Measurements from ENCODE around the gene TWNK. TPM values are rescaled to one million over a fixed set of nuclear protein-coding genes. Genes with fewer than 3 reads are reported as not detected.

The TWNK gene
- total RNA-seq, 4 donors from 2014 or later = 8.2 to 19.8 (median 10.0) TPM

DNA sequence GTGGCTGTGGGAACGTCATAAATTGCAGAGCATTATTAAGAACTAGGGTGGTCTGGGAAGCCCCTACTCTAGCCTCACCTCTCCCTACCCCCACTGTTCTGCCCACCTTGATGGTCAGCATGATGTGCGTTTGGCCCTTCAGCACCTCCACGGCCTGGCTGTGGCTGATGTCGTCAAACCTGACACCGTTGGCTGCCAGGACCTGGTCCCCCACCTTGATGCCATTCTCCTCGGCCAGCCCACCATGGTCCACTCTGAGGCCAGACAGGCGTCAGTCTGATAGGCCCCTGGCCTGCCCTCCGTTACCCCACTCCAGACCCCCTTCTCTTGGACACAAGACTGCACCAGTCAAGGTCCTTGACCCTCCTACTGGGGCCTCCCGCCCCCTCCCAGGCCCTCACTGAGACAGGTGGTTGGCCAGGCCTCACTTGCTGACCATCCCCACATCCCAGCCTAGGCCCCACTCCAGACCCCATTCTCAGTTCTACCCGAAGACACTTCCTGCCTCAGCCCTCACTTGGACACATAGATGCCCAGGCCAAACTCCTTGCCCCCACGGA, 34.4 kb downstream of the TWNK start:
- no peak for ATAC-seq
- DNase-seq = no peak
- intact Hi-C loops (cut with DNase I; ENCODE audit: low total_unique reads) = no loop called here
- Histone ChIP-seq H3K36me3 (no peaks in the 10 kb centered on the region), H3K27ac (no peak overlapping the region), H3K4me1 (no peaks in the 10 kb centered on the region), H3K27me3 (no peaks in the 10 kb centered on the region), H3K9me3 (no peaks in the 10 kb centered on the region), H3K4me3 (no peak overlapping the region)
- TF ChIP-seq CTCF (IDR thresholded peaks at IDR 0.05 in 4 of 5, conservative IDR thresholded peaks at IDR 0.05 in 1 of 5) = no peak
- TF ChIP-seq POLR2A (IDR thresholded peaks at IDR 0.05) = no peak
- in situ Hi-C loops (cut with MboI; ENCODE audit: low sequenced_read_pairs in 4 of 4) = no loop called here

DNA sequence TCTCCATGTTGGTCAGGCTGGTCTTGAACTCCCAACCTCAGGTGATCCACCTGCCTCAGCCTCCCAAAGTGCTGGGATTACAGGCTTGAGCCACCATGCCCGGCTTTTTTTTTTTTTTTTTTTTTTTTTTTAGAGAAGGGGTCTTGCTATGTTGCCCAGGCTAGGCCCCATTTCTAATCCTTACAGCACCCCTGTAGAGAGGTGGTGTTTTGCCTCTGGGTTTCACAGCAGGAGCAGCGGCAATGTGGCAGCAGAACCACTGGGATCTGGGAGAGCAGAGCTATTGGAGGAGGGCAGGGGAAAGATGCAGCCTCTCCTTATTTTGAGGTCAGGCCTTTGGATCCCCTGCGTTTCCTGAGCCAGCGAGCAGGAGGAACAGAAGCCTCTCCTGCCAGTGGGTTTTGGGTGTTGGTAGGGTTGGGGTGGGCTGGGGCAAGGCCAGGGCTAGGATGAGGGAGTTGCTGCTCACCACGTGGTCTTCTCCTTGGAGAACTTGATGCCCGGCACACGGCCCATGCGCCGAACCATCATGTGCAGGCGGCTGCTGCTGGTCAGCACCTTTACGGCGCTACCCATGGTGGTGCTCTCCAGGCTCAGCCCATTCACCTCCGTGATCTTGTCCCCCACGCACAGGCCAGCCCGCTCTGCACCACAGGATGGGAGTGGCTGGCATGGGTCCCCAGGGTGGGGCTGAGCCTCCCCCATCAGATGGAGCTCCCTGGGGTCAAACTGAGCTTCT, 35.8 kb downstream of the TWNK start:
- Histone ChIP-seq H3K9me3 (no peaks in the 10 kb centered on the region), H3K4me3 (no peak overlapping the region), H3K4me1 (no peaks in the 10 kb centered on the region), H3K36me3 (no peaks in the 10 kb centered on the region), H3K27me3 (no peaks in the 10 kb centered on the region), H3K27ac (no peak overlapping the region)
- intact Hi-C loops (cut with DNase I; ENCODE audit: low total_unique reads) (no loop called here), in situ Hi-C loops (cut with MboI; ENCODE audit: low sequenced_read_pairs in 4 of 4) (no loop called here)
- TF ChIP-seq CTCF (IDR thresholded peaks at IDR 0.05 in 4 of 5, conservative IDR thresholded peaks at IDR 0.05 in 1 of 5) (no peak), POLR2A (IDR thresholded peaks at IDR 0.05) (no peak)
- ATAC-seq (no peak), DNase-seq (no peak)

DNA sequence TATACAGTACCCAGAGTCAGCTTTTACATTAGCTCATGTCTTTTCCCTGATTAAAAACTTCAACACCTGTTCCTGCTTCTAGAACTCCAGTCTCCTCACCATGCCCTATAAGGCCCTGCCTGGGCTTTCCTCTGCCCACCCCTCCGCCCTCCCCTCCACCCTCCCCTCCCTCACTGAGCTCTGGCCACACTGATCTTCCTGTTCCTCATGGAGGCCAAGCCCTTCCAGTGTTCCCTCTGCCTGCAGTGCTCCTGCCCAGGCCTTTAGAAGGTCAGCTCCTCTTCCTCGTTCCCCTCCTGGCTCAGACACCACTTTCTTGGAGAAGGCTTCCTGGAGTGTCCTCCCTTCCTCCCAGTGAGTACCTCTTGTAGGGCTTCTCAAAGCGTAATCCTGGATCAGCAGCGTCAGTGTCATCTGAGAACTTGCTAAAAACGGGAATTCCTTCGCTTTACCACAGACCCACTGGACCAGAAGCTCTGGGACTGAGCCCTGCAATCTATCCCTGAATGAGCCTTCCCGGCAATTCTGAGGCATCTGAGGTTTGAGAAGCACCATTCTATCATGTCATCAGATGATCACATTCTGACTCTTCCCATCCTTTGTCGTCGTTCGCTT, 39.9 kb downstream of the TWNK start:
- Histone ChIP-seq H3K4me1 (peaks cover 3 to 11% of the 10 kb centered on the region in 2 donors), H3K4me3 (no peak overlapping the region)

More for the DNA sequence above, 39.9 kb downstream of the TWNK start:
- intact Hi-C loops (cut with DNase I; ENCODE audit: low total_unique reads) = no loop called here
- DNase-seq (no peak), ATAC-seq (no peak)
- no peaks in the 10 kb centered on the region for H3K36me3 ChIP-seq
- H3K27me3 ChIP-seq = no peaks in the 10 kb centered on the region
- in situ Hi-C loops (cut with MboI; ENCODE audit: low sequenced_read_pairs in 4 of 4) = no loop called here
- no peak overlapping the region for H3K27ac ChIP-seq
- H3K9me3 ChIP-seq = no peaks in the 10 kb centered on the region
- TF ChIP-seq POLR2A (IDR thresholded peaks at IDR 0.05) (no peak), CTCF (IDR thresholded peaks at IDR 0.05 in 4 of 5, conservative IDR thresholded peaks at IDR 0.05 in 1 of 5) (no peak)
